Muscle of back (tissue), 11 donors: ENCODE measurements around the gene ISOC2. TPM values are rescaled to one million over a fixed set of nuclear protein-coding genes. Genes with fewer than 3 reads are reported as not detected.
"Not testable (repeated sequence)": the region's sequence is repeated elsewhere in the genome, so short reads cannot be mapped to it uniquely, and the experiment has no call there.

Experiments used
- DNase-seq, 3 donors: peaks; one replicate each; pipeline versions ENCODE4 v3.0.0 to v3.0.0-alpha.2; 2013
- polyA plus RNA-seq, 10 donors: library from polyadenylated mRNA; unstranded; fragments of 120-200 nt; gene quantifications; one replicate each; pipeline ENCODE4 v1.2.1, GENCODE V29; 2013; ENCODE audit not compliant: insufficient read length in 10 of 10

Gene ISOC2
- polyA plus RNA-seq, 10 donors, result 26.6 to 40.9 (median 30.8) TPM

DNA sequence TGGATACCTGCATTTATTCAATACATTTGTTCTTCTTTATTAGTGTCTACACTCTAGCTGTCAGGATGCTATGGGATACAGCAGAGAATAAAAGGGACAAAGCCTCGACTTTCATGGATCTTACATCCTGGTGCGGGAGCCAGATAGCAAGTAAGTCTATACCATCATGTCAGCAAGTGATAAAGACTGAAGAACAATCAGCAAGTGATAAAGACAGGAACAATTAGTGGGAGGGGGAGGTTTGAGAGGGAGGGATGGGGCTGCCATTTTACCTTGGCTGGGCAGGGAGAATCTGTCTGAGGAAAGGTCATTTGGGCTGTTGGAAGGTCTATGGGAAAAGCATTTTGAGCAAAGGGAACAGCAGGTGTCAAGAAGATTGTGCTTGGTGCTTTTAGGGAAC, 51.3 kb downstream of the ISOC2 start:
- no peak for DNase-seq

DNA sequence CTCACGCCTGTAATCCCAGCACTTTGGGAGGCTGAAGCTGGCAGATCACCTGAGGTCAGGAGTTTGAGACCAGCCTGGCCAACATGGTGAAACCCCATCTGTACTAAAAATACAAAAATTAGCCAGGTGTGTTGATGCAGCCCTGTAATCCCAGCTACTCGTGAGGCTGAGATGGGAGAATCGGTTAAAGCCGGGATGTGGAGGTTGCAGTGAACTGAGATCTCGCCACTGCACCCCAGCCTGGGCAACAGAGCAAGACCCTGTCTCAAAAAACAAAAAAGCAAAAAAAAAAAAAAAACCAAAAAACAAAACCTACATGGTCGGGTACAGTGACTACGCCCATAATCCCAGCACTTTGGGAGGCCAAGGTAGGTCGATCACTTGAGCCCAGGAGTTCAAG, 52.3 kb downstream of the ISOC2 start:
- not testable (repeated sequence) for DNase-seq

DNA sequence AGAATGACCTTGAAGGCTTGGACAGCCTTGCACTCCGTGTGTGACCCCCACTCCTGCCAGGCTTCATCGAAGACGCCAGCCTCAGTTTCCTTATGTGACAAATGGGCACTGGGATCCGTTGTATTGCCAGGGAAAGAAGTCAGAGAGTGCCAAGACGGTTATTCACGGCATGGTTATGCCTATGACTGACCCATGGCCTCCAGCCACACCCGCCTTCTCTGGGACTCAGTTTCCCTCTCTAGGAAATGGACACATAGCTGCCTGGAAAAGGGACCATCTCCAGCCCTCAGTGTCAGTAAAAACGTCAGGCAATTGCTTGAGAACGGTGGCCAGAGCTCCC, 52.9 kb downstream of the ISOC2 start:
- DNase-seq, result no peak

DNA sequence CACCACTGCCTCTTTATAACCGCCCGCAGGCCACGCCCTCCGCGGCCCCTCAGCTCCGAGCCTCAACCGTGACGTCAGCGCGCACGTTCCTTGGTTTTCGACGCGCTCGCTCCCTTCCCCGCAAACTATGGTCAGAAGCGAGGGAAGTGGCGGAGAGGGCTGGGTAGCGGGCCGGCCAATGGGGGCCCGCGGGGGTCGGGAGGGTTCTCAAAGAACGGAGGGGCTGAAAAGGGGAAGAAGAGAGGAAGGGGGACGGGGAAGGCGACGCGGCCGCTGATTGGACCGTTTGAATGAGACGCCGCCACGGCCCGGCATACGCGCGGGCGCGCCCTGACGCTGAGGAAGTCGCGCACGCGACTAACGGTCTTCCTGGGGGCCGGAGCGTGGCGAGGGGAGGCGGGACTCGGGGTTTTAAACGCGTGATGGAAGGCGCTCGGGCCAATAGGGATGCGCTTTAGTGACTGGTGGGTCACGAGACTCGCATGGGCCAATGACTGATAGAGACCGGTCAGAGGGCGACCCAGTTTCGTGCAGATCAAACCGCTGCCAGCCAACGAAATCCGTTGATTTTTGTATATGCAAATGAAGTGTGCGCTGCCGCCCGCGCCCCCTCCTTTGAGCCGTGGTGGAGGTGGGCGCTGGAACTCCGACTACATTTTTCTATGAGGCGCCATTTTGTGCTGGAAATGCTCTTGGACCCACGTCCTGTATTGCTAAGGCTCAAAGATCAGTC, 53.5 kb downstream of the ISOC2 start:
- DNase-seq, result peak; percentile 99 to 100 (median 99)

DNA sequence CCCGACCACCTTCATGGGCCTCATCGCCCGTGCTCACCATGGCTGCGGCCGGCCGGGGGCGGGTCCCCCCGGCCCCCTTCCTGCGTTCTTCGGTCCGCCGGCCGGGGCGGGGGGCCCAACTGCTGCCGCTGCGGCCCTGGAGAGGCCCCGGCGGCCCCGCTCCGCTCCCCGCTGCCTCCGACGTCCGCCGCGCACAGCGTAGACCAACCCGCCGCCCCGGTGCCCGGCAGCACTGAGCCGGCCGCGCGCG, 54.0 kb downstream of the ISOC2 start, which contains the start of gene UBE2S:
Gene UBE2S, minus strand, starts transcription at position 239 of the 250 bp plus-strand sequence. Its CDS starts 199 bp downstream, at position 40.
- DNase-seq, result not testable (repeated sequence)

DNA sequence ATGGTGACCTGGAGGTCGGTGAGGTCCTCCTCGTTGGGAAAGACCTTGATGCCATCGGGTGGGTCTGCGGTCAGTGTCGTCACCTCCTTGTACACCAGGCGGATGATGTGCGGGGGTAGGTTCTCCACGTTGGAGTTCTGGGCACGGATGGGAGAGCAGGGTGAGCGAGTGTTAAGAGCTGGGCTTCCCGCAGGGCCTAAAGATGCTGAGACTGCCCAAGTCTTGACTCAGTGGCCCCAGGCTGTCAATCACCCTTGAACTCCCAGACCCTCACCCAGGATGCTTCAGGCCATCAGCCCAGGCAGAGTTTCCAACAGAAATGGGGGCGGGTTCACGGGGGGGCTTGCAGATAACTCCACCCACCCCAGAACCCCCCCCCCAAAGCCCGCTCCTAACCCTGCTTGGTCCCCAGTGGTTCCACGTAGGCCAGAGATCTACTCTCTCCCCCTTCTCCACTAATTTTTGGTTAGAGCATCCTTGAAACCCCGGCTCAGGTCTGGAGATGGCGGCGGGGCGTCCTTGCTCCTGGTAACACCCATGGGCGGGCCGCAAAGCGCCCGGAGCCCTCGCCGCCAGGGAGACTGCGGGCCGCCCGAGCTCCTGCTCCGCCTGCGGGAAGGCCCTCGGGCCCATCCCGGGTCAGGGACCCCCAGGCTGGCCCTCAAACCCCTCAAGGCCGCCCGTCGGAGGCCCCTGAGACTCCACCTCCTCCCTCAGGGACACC, 54.5 kb downstream of the ISOC2 start:
- DNase-seq, result peak in 1 of 3 donors; percentile 69

DNA sequence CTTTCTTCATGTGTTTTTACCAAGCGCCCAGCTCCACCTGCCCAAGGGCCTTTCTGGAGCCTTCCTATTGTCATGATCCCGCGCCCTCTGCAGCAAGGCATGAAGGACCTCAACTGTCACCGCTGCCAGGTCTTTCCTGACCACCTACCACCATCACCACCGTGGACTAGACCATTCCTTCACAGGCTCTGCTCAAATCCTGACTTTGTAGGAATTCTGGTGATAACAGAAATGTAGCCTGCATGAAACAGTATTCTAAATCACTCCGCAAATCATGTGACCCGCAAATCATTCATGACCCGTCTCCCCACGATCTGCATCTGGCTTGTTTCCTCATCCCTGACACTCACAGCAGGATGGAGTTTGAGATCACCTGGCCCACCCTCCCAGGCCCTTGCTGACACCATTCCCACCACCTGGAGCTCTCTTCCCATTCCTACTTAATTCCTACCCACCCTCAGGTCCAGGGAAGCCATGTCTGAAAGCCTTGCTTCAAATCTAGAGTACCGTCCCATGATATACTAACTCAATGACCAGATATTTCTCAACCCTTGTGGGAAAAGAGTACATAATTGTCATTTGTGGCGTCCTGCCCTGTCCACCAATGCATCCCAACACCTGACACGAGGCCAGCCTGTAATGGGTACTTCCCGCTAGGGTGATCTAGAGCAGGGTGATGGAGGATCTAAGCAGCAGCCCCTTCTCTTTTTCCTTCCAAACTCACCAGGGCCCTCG, 55.2 kb downstream of the ISOC2 start:
- no peak for DNase-seq

DNA sequence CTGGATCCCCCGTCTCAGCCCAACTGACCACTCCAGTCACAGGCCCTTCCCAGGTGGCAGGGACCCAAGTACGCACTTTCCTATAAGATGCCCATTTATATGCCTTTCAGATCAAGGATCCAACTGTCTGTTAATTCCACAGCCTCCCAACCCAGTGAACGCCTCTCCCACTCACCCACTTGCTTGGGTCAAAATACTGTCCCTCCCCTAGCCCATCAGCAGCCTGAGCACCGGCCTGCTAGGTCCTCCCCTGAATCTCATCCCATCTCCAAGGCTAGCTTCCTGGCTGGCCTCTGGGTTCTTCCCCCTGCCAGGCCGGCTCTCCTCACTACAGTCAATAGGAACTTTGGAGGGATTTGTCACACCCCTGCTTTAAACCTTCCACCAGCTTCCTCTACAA, 55.8 kb downstream of the ISOC2 start:
- DNase-seq, result no peak

Other genes starting within 250 kb of the ISOC2 start
- 1 to 10 TPM; 1.4 to 3.5 (median 2.9) TPM for gene TMEM86B, start 232.9 kb downstream of the ISOC2 start, polyA plus RNA-seq
- gene PPP6R1, start 202.6 kb downstream of the ISOC2 start, polyA plus RNA-seq, result 10 to 100 TPM; 21.5 to 31.9 (median 27.8) TPM
- gene HSPBP1, start 181.5 kb downstream of the ISOC2 start, polyA plus RNA-seq, result 10 to 100 TPM; 14.6 to 29.6 (median 21.2) TPM
- 10 to 100 TPM in 1 of 10 donors, 1 to 10 TPM in 9; 5.0 to 10.9 (median 8.0) TPM for gene BRSK1, start 177.6 kb downstream of the ISOC2 start, polyA plus RNA-seq
- 1 to 10 TPM in 2 of 10 donors, under 1 TPM in 8; 0.45 to 1.3 (median 0.68) TPM for gene TMEM150B, start 136.3 kb downstream of the ISOC2 start, polyA plus RNA-seq
- gene KMT5C, start 121.8 kb downstream of the ISOC2 start, polyA plus RNA-seq, result 10 to 100 TPM; 12.8 to 29.0 (median 18.0) TPM
- 1 to 10 TPM in 2 of 10 donors, under 1 TPM in 3, not detected in 5; 0.08 to 3.0 (median 0.24) TPM for gene COX6B2, start 106.9 kb downstream of the ISOC2 start, polyA plus RNA-seq
- under 1 TPM in 1 of 10 donors, not detected in 9; 0.07 TPM for gene GARIN5B, start 98.4 kb downstream of the ISOC2 start, polyA plus RNA-seq
- under 1 TPM in 8 of 10 donors, not detected in 2; 0.07 to 0.66 (median 0.39) TPM for gene IL11, start 91.2 kb downstream of the ISOC2 start, polyA plus RNA-seq
- not detected for gene TMEM190, start 84.8 kb downstream of the ISOC2 start, polyA plus RNA-seq
- under 1 TPM in 5 of 10 donors, not detected in 5; 0.12 to 0.48 (median 0.23) TPM for gene TMEM238, start 77.3 kb downstream of the ISOC2 start, polyA plus RNA-seq
- 1,000 to 10,000 TPM; 1,118 to 2,122 (median 1,535) TPM for gene RPL28, start 75.7 kb downstream of the ISOC2 start, polyA plus RNA-seq
- 10 to 100 TPM; 26.3 to 47.0 (median 37.2) TPM for gene UBE2S, start 53.9 kb downstream of the ISOC2 start, polyA plus RNA-seq
- under 1 TPM; 0.07 to 0.39 (median 0.15) TPM for gene SHISA7, start 18.3 kb downstream of the ISOC2 start, polyA plus RNA-seq
- not detected for gene C19orf85, start 3.1 kb upstream of the ISOC2 start, polyA plus RNA-seq
- 1 to 10 TPM; 2.1 to 4.3 (median 3.1) TPM for gene ZNF628, start 15.0 kb upstream of the ISOC2 start, polyA plus RNA-seq
- 10 to 100 TPM; 21.1 to 41.2 (median 27.1) TPM for gene NAT14, start 23.5 kb upstream of the ISOC2 start, polyA plus RNA-seq
- gene SSC5D, start 26.8 kb upstream of the ISOC2 start, polyA plus RNA-seq, result 10 to 100 TPM; 13.9 to 50.8 (median 23.6) TPM
- gene SBK2, start 75.5 kb upstream of the ISOC2 start, polyA plus RNA-seq, result 1 to 10 TPM in 9 of 10 donors, under 1 TPM in 1; 0.90 to 6.8 (median 3.3) TPM
- gene SBK3, start 83.9 kb upstream of the ISOC2 start, polyA plus RNA-seq, result under 1 TPM in 3 of 10 donors, not detected in 7; 0.12 to 0.49 (median 0.12) TPM
- gene ZNF579, start 119.2 kb upstream of the ISOC2 start, polyA plus RNA-seq, result 10 to 100 TPM in 6 of 10 donors, 1 to 10 TPM in 4; 9.2 to 14.7 (median 10.4) TPM
- gene FIZ1, start 137.9 kb upstream of the ISOC2 start, polyA plus RNA-seq, result 10 to 100 TPM in 8 of 10 donors, 1 to 10 TPM in 2; 8.5 to 13.3 (median 11.1) TPM
- gene ZNF524, start 138.6 kb upstream of the ISOC2 start, polyA plus RNA-seq, result 1 to 10 TPM; 4.6 to 9.1 (median 7.2) TPM
- 1 to 10 TPM; 5.0 to 8.7 (median 6.5) TPM for gene ZNF865, start 144.0 kb upstream of the ISOC2 start, polyA plus RNA-seq
- 1 to 10 TPM; 5.9 to 9.1 (median 7.5) TPM for gene ZNF784, start 162.9 kb upstream of the ISOC2 start, polyA plus RNA-seq
- gene ZNF580, start 179.4 kb upstream of the ISOC2 start, polyA plus RNA-seq, result 10 to 100 TPM; 17.4 to 27.7 (median 18.9) TPM
- gene ZNF581, start 182.0 kb upstream of the ISOC2 start, polyA plus RNA-seq, result 10 to 100 TPM; 17.3 to 29.8 (median 24.3) TPM
- gene CCDC106, start 186.6 kb upstream of the ISOC2 start, polyA plus RNA-seq, result 10 to 100 TPM; 10.2 to 17.7 (median 12.1) TPM
- 100 to 1,000 TPM in 7 of 10 donors, 10 to 100 TPM in 3; 94.9 to 144 (median 118) TPM for gene U2AF2, start 193.4 kb upstream of the ISOC2 start, polyA plus RNA-seq
- gene EPN1, start 213.6 kb upstream of the ISOC2 start, polyA plus RNA-seq, result 10 to 100 TPM; 59.0 to 99.0 (median 74.3) TPM